Testis (tissue), 2 donors: Measurements from ENCODE around the gene STON2.

ENCODE experiments used
- POLR2A ChIP-seq: fragments of 450-650 bp; IDR thresholded peaks from one replicate; pipeline ENCODE4 v1.6.1; 2017; ENCODE audit warnings: antibody characterized with exemption, mild to moderate bottlenecking, moderate library complexity
- TF ChIP-seq, protein P1 (sequence below), 3 experiments: fragments of 450-650 bp in 2 of 3; fragments of 200-600 bp in 1 of 3; sonication (generic) in 1 of 3; IDR thresholded peaks; one replicate each; pipeline ENCODE4 v1.5.1; 2016 to 2019; ENCODE audit warnings: antibody characterized with exemption in 3 of 3, mild to moderate bottlenecking in 2 of 3, moderate library complexity in 1 of 3

DNA sequence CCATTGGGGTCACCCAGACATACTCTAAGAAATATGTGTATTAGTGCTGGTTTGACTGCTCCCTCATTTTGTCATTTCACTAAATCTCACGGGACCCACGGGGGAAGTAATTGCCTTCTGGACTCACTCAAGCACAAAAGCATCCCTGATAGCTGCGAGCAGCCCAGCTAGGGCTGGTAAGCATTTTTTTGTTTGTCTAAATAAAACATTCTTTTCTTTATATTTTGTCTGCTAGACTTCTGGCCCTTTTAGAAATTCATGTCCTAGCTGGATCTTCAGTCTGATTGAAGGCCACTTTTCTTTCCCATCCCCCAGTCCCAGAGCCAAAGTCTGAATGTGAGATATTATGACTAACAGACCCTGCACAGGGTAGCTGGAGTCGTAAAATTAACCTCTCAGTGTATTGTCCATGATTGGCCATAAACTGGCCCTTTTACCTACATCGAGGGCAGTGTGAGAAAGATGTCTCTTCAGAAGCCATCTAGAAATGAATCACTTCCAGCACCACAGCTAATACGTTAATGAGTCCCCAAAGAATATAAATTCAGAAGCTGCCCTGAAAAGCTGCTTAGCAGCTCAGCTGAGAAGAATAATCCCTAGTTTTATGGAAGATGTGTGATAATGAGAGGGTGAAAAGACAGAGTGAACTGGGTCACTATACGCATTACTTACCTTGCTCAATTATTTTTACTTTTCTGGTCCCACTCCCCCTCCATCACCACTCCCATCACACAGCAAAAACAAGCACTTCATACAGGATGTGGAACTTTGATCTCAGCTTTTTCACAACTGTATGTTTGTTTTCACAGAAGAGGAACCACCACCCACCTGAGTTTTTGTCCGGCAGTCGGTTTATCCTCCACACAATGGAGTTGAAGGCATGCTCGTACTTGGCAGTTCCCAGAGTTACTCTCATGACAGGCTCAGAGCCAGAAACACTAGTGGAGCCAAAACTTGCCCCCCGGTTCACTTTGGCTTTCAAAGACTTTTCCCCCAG lies 123.8 kb downstream of the STON2 start:
- TF ChIP-seq, protein P1, sequence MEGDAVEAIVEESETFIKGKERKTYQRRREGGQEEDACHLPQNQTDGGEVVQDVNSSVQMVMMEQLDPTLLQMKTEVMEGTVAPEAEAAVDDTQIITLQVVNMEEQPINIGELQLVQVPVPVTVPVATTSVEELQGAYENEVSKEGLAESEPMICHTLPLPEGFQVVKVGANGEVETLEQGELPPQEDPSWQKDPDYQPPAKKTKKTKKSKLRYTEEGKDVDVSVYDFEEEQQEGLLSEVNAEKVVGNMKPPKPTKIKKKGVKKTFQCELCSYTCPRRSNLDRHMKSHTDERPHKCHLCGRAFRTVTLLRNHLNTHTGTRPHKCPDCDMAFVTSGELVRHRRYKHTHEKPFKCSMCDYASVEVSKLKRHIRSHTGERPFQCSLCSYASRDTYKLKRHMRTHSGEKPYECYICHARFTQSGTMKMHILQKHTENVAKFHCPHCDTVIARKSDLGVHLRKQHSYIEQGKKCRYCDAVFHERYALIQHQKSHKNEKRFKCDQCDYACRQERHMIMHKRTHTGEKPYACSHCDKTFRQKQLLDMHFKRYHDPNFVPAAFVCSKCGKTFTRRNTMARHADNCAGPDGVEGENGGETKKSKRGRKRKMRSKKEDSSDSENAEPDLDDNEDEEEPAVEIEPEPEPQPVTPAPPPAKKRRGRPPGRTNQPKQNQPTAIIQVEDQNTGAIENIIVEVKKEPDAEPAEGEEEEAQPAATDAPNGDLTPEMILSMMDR (IDR thresholded peaks at IDR 0.05): no peak
- TF ChIP-seq POLR2A: no peak
